ENCODE data around the gene STAC3. TPM values are rescaled to one million over a fixed set of nuclear protein-coding genes. Genes with fewer than 3 reads are reported as not detected.
"Not testable (repeated sequence)": the region's sequence is repeated elsewhere in the genome, so short reads cannot be mapped to it uniquely, and the experiment has no call there.

Gene STAC3
- total RNA-seq, result 1.1 to 2.8 TPM (median 1.3 TPM) in 3 replicates
- long read RNA-seq, partial matches to known transcripts, result 0 of 5 reads
- long read RNA-seq, other reads (novel, unspliced or antisense), result 5 of 5 reads

DNA sequence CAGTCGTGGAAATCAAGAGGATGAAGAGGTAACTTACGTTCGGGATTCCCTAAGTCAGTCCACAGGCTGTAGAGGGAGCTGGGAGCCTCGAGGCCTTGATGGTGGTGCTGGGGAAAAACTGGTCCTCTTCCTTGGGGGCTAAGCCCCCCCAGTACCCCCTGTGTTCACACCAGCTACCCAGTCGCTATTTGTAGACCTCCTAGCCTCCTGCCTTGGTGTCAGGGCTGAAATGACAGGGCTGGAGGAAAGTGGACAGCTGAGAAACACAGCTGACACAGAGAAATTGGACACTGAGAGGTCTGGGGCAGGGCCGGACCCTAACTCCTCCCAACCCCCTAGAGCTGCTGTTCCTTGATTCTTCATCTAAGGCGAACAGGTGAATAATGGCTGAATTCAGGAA is at the start of gene STAC3:
Gene STAC3, minus strand, starts transcription at position 232 of the 400 bp plus-strand sequence. CDS start 1,551 bp downstream, outside the sequence.
- H3K4me1 Mint-ChIP-seq (ENCODE audit: low read depth), result peaks cover 25% of the 10 kb centered on the region
- peak; percentile 34 for DNase-seq (ENCODE audit: low spot score)
- H3K27me3 Mint-ChIP-seq (ENCODE audit: low read depth), result no peaks in the 10 kb centered on the region
- H3K36me3 Mint-ChIP-seq (ENCODE audit: low read depth), result peaks cover 18% of the 10 kb centered on the region
- H3K4me3 Mint-ChIP-seq (ENCODE audit: unreplicated experiment), result no peak within 1 kb of the TSS
- H3K27ac Mint-ChIP-seq (ENCODE audit: unreplicated experiment), result no peak within 1 kb of the TSS
- TF ChIP-seq, protein P1, sequence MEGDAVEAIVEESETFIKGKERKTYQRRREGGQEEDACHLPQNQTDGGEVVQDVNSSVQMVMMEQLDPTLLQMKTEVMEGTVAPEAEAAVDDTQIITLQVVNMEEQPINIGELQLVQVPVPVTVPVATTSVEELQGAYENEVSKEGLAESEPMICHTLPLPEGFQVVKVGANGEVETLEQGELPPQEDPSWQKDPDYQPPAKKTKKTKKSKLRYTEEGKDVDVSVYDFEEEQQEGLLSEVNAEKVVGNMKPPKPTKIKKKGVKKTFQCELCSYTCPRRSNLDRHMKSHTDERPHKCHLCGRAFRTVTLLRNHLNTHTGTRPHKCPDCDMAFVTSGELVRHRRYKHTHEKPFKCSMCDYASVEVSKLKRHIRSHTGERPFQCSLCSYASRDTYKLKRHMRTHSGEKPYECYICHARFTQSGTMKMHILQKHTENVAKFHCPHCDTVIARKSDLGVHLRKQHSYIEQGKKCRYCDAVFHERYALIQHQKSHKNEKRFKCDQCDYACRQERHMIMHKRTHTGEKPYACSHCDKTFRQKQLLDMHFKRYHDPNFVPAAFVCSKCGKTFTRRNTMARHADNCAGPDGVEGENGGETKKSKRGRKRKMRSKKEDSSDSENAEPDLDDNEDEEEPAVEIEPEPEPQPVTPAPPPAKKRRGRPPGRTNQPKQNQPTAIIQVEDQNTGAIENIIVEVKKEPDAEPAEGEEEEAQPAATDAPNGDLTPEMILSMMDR (IDR thresholded peaks at IDR 0.05), result no peak
- H3K9me3 Mint-ChIP-seq (ENCODE audit: low read depth), result no peaks in the 10 kb centered on the region

- Mint-ChIP-seq H3K4me1 (ENCODE audit: low read depth) (peaks cover 20% of the 10 kb centered on the region), H3K9me3 (ENCODE audit: low read depth) (no peaks in the 10 kb centered on the region), H3K36me3 (ENCODE audit: low read depth) (peaks cover 29% of the 10 kb centered on the region), H3K27me3 (ENCODE audit: low read depth) (no peaks in the 10 kb centered on the region), H3K27ac (ENCODE audit: unreplicated experiment) (no peak overlapping the region), H3K4me3 (ENCODE audit: unreplicated experiment) (no peak overlapping the region)
- TF ChIP-seq, protein P1 (IDR thresholded peaks at IDR 0.05), result no peak
- no peak for DNase-seq (ENCODE audit: low spot score)
These were observed 48.6 kb upstream of the STAC3 start for GRCh38 chr12:57299514-57300016.

GRCh38 chr12:57296291-57296690 is 45.3 kb upstream of the STAC3 start:
- Mint-ChIP-seq H3K27ac (ENCODE audit: unreplicated experiment) (no peak overlapping the region), H3K9me3 (ENCODE audit: low read depth) (no peaks in the 10 kb centered on the region), H3K4me1 (ENCODE audit: low read depth) (peaks cover 9% of the 10 kb centered on the region), H3K4me3 (ENCODE audit: unreplicated experiment) (no peak overlapping the region), H3K27me3 (ENCODE audit: low read depth) (no peaks in the 10 kb centered on the region), H3K36me3 (ENCODE audit: low read depth) (peaks cover 32% of the 10 kb centered on the region)
- no peak for DNase-seq (ENCODE audit: low spot score)
- TF ChIP-seq, protein P1 (IDR thresholded peaks at IDR 0.05), result no peak

- Mint-ChIP-seq H3K36me3 (ENCODE audit: low read depth) (peaks cover 26% of the 10 kb centered on the region), H3K27ac (ENCODE audit: unreplicated experiment) (peak overlapping the region; percentile 25), H3K4me1 (ENCODE audit: low read depth) (peaks cover 18% of the 10 kb centered on the region)
- not testable (repeated sequence) for H3K4me3 Mint-ChIP-seq (ENCODE audit: unreplicated experiment); H3K27me3 Mint-ChIP-seq (ENCODE audit: low read depth); DNase-seq (ENCODE audit: low spot score); H3K9me3 Mint-ChIP-seq (ENCODE audit: low read depth)
These were observed 31.1 kb upstream of the STAC3 start for GRCh38 chr12:57282073-57282472.

DNA sequence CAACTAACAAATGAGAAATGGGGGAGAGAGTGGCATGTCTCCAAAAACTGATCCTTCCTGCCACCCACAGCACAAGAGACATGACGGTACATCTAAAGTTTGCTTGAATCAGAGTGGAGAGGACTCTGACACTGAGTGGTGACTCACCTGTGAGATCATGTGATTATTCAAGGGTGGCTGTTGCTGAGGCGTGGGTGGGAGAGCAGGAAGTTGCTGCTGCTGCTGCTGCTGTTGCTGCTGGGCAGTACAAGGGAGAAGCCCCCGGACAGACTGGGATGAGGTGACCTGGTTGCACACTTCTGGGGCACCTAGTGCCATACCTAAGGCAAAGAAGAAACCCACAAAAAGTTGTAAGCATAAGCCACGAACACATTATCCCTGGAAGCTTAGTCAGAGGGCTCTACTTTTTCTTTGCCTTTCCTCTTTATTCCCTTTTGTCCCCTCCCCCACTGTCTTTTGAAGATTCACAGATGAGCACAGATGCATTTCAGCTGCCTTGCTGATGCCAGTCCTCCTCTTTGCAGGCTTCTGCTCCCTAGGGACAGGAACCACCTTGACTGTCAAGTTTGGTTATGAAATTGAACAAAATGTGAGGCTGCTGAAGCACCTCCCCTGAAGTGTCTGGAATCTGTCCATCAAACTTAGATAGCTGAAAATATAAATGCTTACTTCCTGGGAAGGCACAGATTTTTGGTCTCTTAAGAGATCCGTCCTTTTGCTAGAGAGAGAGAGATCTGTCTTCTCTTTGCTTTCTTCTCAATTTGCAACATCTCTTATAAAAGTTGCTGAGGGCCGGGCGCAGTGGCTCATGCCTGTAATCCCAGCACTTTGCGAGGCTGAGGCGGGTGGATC is 29.4 kb upstream of the STAC3 start:
- TF ChIP-seq, protein P1 (IDR thresholded peaks at IDR 0.05), result no peak
- Mint-ChIP-seq H3K9me3 (ENCODE audit: low read depth) (no peaks in the 10 kb centered on the region), H3K27me3 (ENCODE audit: low read depth) (no peaks in the 10 kb centered on the region), H3K36me3 (ENCODE audit: low read depth) (peaks cover 21% of the 10 kb centered on the region), H3K27ac (ENCODE audit: unreplicated experiment) (peak overlapping the region; percentile 92), H3K4me3 (ENCODE audit: unreplicated experiment) (peak overlapping the region; percentile 11), H3K4me1 (ENCODE audit: low read depth) (peaks cover 18% of the 10 kb centered on the region)
- no peak for DNase-seq (ENCODE audit: low spot score)
